Endothelial cell (in vitro differentiated cells): ENCODE data around the gene PTTG1. TPM values are rescaled to one million over a fixed set of nuclear protein-coding genes. Genes with fewer than 3 reads are reported as not detected.
A peak's percentile ranks its signal among the peaks of the same experiment; 100 is the strongest.

Experiments
- DNase-seq: peaks from one replicate; pipeline ENCODE4 v3.0.0; 2021; ENCODE audit warnings: low spot score
- H3K27ac Mint-ChIP-seq: one replicate; pipeline ENCODE4 v1.8.0; 2021; ENCODE audit warnings: mixed read lengths, inconsistent platforms; ENCODE audit not compliant: unreplicated experiment
- H3K27me3 Mint-ChIP-seq: one replicate; pipeline ENCODE4 v1.8.0; 2021; ENCODE audit warnings: mild to moderate bottlenecking, moderate library complexity, mixed read lengths, inconsistent platforms; ENCODE audit not compliant: unreplicated experiment
- H3K36me3 Mint-ChIP-seq: one replicate; pipeline ENCODE4 v1.8.0; 2021; ENCODE audit warnings: mild to moderate bottlenecking, low read depth, mixed read lengths, inconsistent platforms; ENCODE audit not compliant: unreplicated experiment
- H3K4me1 Mint-ChIP-seq: one replicate; pipeline ENCODE4 v1.8.0; 2021; ENCODE audit warnings: mild to moderate bottlenecking, mixed read lengths, inconsistent platforms; ENCODE audit not compliant: unreplicated experiment
- H3K4me3 Mint-ChIP-seq: one replicate; pipeline ENCODE4 v1.8.0; 2021; ENCODE audit warnings: mild to moderate bottlenecking, mixed read lengths, inconsistent platforms; ENCODE audit not compliant: unreplicated experiment
- H3K9me3 Mint-ChIP-seq: one replicate; pipeline ENCODE4 v1.8.0; 2021; ENCODE audit warnings: mixed read lengths, inconsistent platforms; ENCODE audit not compliant: unreplicated experiment
- CTCF ChIP-seq: fragments of 200-600 bp; sonication (generic); IDR thresholded peaks from one replicate; pipeline ENCODE4 v1.5.0; 2021; ENCODE audit warnings: antibody characterized with exemption; ENCODE audit not compliant: unreplicated experiment
- total RNA-seq: library from RNA; stranded (reverse); fragmentation: NEBNext Ultra II Directional; extraction: Animal tissue kit (Norgen Biotek cat#: 25700); gene quantifications from one replicate; pipeline ENCODE4 v1.2.1, GENCODE V29; 2021; ENCODE audit not compliant: unreplicated experiment

PTTG1 gene
- total RNA-seq, 1 donor from 2014 or later = 25.1 TPM

GRCh38 chr5:160420331-160420610, 1.4 kb upstream of the PTTG1 start:
- DNase-seq = no peak
- Mint-ChIP-seq H3K4me3 (peak overlapping the region; percentile 7), H3K27me3 (peaks cover 11% of the 10 kb centered on the region), H3K36me3 (no peaks in the 10 kb centered on the region), H3K4me1 (peaks cover 32% of the 10 kb centered on the region), H3K27ac (peak overlapping the region; percentile 100), H3K9me3 (no peaks in the 10 kb centered on the region)
- TF ChIP-seq CTCF = no peak

- no peak for TF ChIP-seq CTCF
- no peak for DNase-seq
- Mint-ChIP-seq H3K27me3 (peaks cover 13% of the 10 kb centered on the region), H3K9me3 (no peaks in the 10 kb centered on the region), H3K36me3 (no peaks in the 10 kb centered on the region), H3K4me1 (peaks cover 27% of the 10 kb centered on the region), H3K4me3 (no peak overlapping the region), H3K27ac (no peak overlapping the region)
Observed at GRCh38 chr5:160423099-160423498, 1.4 kb downstream of the PTTG1 start.

- H3K9me3 Mint-ChIP-seq = no peaks in the 10 kb centered on the region
- H3K4me3 Mint-ChIP-seq = no peak overlapping the region
- H3K27ac Mint-ChIP-seq = no peak overlapping the region
- DNase-seq = no peak
- peaks cover 8% of the 10 kb centered on the region for H3K4me1 Mint-ChIP-seq
- peaks cover 3% of the 10 kb centered on the region for H3K36me3 Mint-ChIP-seq
- peaks cover 7% of the 10 kb centered on the region for H3K27me3 Mint-ChIP-seq
- TF ChIP-seq CTCF = no peak
Observed at GRCh38 chr5:160427607-160428006, 6.0 kb downstream of the PTTG1 start.

- H3K36me3 Mint-ChIP-seq = peaks cover 7% of the 10 kb centered on the region
- peaks cover 5% of the 10 kb centered on the region for H3K27me3 Mint-ChIP-seq
Observed at GRCh38 chr5:160432196-160432595, 10.5 kb downstream of the PTTG1 start.

GRCh38 chr5:160432787-160433186, 11.1 kb downstream of the PTTG1 start:
- no peak for DNase-seq
- peaks cover 9% of the 10 kb centered on the region for H3K4me1 Mint-ChIP-seq

More at GRCh38 chr5:160432196-160432595, 10.5 kb downstream of the PTTG1 start:
- no peak for TF ChIP-seq CTCF
- Mint-ChIP-seq H3K9me3 (no peaks in the 10 kb centered on the region), H3K27ac (no peak overlapping the region), H3K4me1 (peaks cover 9% of the 10 kb centered on the region), H3K4me3 (no peak overlapping the region)
- no peak for DNase-seq

More at GRCh38 chr5:160432787-160433186, 11.1 kb downstream of the PTTG1 start:
- peaks cover 7% of the 10 kb centered on the region for H3K36me3 Mint-ChIP-seq
- H3K27ac Mint-ChIP-seq = no peak overlapping the region
- peaks cover 3% of the 10 kb centered on the region for H3K27me3 Mint-ChIP-seq
- H3K9me3 Mint-ChIP-seq = no peaks in the 10 kb centered on the region
- no peak overlapping the region for H3K4me3 Mint-ChIP-seq
- TF ChIP-seq CTCF = no peak
